NCI-H2171 (cell line): ENCODE measurements around the gene ATP6V0D1.

Source experiments
- DNase-seq: peaks from one replicate; lab custom pipeline; 2025; lab: John Stamatoyannopoulos, UW

ATP6V0D1 gene

DNA sequence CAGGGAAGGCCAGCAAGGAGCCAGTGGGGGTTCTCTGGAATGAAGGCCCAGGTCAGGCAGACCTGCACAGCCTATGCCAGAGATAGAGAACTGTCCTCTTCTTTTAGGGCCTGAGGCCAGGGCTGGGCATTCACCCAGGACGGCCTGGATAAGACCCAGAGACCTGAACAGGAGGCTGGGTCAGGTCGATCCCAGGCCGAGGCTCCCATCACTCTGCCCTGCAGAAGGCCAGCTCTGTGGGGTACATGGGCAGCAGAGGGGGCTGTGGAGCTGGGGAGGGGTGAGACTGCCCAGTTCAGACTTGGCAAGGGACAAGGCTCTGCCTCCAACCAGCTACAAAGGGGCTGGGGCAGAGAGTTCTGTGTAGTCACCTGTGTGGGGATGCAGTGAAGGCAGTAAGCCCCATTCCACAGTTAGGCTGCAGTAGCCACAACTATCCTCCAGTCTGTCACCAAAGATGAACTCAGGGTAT, 35.5 kb downstream of the ATP6V0D1 start:
- DNase-seq: no peak

DNA sequence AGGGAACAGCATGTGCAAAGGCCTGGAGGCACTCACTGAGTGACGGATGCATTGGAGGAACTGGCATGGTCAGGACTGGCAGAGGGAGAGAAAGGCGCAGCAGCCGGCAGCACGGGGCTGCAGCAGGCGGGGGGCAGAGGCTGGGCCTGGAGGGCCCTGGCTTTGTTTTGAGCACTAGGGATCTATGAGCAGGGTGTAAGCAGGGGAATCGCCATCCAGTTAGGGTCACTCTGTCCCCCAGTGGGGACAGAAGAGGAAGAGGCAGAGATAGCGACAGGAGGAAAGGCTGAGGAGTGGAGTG, 35.9 kb downstream of the ATP6V0D1 start:
- no peak for DNase-seq

DNA sequence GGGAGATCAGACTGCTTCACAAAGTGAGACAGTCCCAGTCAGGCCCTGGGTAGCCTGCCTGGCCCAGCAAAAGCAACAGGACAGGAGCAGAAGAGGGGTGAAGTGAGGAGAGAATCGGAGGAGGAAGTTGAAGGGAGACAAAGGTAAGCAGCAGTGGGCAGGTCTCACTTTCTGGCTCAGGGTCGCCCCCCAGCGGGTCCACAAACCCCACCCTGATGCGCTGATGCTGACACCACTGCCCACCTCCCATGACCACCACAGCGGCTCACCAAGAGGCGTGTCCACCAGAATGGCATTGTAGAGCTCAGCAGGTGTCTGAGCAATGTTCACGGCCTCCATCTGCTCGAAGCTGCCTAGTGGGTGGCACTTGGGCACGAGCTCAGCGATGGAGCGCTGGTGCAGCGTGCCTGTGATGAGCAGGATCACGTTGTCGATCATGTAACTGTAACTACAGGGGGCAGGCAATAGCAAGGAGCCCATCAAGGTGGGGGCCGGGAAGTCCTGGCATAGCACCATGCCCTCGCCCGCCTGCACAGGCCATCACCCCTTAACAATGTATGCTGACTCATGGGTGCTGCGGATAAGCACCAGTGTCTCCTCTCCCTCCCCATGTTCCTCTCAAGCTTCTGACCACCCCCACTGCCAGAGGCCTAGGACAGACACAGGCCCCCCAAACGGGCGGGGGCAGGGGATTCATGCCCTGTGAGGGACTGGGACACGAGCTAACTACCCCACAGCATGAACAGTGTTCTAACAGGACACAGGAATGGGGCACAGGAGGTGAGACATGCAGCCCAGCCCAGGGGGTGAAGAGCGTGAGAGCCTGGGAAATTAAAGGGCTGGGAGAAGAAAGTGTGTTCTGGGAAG, 36.5 kb downstream of the ATP6V0D1 start:
- no peak for DNase-seq

DNA sequence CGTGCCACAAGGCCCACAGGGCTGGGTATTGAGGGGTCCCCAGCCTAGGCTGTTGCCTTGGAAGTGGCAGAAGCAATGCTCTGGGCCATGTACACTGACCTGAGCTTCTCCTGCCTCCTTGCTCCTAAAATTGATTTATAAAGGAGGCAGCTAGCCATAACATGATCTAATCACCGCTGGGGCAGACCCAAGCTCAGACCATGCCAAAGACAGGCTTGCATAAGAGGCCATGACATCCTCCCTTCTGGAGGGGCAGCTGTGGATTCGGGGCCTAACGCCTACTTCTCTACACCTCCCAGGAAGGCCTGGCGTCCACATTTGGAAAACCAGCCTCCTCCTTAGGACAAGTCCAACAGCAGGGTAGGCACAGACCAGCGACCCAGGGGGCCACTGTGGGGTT, 37.7 kb downstream of the ATP6V0D1 start:
- no peak for DNase-seq

DNA sequence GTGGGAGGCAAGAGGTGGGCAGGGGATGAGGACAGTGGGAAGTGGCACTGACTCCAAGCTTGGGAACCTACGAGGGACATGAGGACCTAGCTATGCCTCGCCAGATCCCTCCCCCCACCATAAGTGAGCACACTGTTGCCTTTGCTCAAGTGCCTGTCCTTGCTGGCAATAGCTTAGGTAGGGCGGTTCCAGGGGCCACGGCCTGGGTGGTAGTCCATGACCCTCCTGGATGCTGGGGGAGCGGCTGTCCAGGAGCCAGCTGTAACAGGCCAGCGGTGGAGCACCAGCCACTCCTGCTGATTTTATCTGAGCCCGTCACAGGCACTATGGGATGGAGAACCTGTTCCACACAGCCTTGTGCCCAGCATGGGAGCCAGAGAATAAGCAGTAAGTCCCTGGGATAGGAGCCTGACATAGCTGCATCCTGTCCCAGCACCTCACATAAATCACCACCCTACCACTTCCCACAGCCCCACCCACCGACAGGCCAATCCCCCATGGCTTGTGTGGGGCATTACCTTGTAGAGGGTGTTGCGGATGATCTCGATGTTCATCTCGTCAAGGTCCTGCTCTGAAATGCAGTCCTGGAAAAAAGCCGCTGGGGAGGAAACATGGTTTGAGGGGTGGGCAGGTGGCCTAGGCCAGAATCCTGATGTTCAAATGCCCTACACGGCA, 38.2 kb downstream of the ATP6V0D1 start:
- DNase-seq: no peak

DNA sequence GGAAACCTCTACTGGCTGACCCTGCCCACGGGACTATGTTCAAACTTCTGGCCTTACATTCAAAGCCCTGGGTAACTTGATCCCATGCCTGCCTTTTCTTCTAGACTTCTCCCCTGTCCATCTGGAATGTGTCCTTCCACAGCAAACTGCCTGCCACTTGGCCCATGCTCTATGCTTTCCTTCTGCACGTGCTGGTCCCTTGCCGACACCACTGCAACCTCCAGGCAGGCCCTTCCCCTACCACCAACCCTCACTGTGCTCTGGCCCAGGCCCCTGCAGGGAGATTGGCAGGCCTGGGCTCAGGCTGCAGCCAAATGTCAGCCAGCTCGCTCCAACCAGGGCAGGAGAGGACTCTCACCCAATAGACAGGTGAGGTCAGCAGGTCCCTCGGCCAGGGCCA, 39.0 kb downstream of the ATP6V0D1 start:
- DNase-seq: no peak

DNA sequence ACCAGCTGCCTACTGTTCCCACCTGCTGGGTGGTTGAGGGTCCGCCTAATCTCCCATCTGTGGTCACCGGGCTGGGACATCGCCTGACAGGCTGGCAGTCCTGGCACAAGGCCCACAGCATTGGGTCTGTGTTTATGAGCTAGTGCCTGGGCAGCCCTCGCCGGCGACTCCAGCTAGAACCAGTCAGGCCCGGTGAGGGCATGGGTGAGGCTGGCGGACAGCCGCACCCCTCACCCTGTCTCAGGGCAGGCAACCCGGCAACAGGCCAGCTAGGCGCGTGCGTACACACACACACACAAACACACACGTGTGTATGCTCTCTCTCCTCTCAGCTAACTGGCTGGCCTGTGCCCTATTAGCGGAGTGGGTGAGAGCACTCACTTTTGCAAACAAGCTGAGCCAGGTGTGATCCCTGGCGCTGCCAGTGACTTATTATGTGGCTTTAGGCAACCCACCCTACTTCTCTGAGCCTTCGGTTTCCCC, 39.6 kb downstream of the ATP6V0D1 start:
- DNase-seq: peak; percentile 85

DNA sequence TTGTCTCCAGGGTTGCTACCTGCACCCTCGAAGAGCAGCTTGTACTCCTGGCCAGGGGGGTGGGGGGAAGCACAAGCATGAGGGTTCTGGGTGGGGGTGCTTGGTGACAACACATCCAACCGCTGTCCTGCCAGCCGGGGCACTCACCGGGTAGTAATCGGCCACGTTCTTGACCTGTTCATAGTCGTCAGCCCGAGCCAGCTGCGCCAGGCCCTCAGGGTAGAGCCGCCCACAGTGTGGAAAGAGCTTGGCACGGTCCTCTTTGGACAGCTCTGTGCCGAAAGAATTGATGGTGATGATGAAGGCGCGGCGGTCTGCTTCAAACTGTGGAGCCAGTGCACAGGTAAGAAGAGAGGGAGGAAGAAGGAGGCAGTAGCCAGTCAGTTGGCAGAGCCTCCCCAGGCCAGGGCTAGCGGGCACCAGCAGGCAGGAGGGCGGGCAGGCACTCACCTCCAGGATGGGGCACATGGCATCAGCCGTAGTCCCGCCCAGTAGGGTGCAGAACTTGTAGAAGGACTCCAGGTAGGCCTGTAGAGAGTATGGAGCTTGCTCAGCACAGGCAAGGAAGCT, 42.0 kb downstream of the ATP6V0D1 start:
- no peak for DNase-seq

DNA sequence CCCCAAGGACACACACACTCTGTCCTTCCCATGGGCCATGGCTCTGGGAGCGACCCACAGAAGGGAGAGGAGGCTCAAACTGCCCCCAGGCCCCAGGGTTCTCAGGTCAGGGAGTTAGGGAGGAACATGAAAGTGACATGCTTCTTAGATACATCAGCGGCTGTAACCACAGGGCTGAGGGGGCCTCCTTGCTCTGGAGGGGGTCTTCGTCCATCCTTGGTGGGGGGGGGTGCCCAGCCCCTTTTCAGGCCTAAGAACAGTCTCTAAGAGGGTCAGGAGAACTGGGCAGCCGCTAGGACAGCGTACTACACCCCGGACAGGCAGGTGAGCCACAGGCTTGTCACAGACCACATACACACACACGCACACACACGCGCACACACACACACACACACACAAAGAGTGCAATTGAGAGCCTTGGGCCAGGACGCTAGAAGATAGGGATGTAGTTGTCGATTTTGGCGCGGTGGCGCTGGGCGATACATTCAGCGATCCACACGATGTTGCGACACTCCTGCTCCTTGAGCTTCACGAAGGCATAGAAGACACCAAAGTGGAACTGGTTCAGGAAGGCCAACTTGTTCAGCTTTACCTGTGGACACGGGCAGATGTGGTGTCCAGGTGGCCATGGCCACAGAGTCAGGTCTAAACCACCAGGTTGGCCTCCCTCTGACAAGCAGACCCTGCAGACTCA, 42.7 kb downstream of the ATP6V0D1 start:
- no peak for DNase-seq

DNA sequence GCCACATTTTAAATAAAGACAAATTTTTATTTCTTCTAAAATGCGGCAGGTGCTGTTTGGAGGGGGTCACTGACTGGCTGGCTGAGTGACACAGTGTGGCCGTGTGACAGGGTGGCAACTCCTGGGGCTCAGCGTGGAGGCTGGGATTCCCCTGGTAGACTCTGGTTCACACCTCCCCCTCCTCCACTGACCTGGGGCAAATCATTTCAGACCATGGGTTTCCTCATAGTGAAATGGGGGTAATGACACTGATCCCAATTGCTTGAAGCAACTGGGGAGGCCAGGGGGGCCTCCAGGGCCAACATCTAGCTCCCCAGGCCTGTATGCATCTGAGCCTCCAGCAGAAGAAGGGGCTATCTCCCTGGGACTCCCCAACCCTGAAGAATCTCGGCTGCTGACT, 43.4 kb downstream of the ATP6V0D1 start:
- DNase-seq: no peak

DNA sequence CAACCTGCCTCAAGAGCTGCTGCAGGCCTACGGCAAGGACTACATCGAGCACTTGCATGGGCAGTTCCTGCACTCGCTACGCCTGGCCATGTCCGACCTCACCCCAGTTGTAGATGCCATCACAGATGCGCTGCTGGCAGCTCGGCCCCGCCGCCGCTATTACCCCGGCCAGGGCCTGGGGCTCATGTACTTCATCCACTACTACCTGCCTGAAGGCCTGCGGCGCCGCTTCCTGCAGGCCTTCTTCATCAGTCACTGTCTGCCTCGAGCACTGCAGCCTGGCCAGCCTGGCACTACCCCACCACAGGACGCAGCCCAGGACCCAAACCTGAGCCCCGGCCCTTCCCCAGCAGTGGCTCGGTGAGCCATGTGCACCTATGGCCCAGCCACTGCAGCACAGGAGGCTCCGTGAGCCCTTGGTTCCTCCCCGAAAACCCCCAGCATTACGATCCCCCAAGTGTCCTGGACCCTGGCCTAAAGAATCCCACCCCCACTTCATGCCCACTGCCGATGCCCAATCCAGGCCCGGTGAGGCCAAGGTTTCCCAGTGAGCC, 44.2 kb downstream of the ATP6V0D1 start:
- DNase-seq: no peak

DNA sequence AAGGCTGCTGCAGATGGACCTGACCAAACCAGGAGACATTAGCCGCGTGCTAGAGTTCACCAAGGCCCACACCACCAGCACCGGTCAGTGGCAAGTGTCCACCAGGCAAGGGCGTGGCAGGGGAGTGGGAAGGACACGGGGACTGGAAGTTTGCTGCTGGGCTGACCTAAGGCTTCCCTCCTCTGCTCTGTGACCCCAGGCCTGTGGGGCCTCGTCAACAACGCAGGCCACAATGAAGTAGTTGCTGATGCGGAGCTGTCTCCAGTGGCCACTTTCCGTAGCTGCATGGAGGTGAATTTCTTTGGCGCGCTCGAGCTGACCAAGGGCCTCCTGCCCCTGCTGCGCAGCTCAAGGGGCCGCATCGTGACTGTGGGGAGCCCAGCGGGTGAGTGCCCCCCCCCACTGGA, 45.2 kb downstream of the ATP6V0D1 start:
- DNase-seq: no peak

DNA sequence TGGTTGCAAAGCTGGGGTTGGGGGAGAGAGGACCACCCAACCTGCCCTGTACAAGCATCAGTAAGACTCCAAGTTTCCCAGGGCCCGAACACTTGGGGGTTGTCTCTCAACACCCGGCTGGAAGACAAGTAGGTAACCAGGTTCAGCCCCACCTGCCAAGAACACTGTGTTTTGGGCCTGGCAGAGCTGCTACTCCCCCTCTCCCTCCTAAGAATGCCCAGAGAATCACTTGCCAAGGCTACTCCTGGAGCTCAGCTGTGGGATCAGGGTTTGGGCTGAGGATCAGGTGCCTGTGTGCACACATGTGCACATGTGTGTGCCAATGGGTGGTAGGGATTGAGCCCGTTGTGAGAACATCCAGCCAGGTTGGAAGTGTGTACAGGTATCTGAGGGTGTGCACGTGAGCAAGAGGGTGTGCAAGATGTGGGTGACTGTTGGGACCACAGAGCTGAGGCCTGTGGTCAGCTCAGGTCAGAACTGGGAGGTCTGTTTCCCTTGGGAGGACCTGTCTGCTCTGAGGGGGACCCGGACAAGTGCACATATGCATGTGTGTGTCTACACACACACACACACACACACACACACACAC, 47.7 kb downstream of the ATP6V0D1 start:
- DNase-seq: no peak

DNA sequence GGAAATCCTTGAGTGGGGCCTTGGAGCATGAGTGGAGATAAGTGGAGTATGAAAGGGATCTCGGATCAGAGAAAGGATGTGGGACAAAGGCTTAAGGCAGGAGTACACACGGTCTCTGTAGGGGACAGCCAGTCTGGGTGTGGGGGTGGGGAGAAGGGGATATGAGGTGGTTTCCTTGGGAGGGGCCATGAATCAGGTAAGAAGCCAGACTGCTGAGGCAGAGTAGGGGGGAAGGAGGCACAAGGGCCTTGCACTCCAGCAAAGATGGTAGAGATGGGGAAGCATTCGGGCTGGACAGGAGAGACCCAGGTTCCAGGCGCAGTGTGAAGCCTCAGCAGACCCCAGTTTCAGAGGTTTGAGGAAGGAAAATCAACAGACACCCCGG, 48.5 kb downstream of the ATP6V0D1 start:
- no peak for DNase-seq

DNA sequence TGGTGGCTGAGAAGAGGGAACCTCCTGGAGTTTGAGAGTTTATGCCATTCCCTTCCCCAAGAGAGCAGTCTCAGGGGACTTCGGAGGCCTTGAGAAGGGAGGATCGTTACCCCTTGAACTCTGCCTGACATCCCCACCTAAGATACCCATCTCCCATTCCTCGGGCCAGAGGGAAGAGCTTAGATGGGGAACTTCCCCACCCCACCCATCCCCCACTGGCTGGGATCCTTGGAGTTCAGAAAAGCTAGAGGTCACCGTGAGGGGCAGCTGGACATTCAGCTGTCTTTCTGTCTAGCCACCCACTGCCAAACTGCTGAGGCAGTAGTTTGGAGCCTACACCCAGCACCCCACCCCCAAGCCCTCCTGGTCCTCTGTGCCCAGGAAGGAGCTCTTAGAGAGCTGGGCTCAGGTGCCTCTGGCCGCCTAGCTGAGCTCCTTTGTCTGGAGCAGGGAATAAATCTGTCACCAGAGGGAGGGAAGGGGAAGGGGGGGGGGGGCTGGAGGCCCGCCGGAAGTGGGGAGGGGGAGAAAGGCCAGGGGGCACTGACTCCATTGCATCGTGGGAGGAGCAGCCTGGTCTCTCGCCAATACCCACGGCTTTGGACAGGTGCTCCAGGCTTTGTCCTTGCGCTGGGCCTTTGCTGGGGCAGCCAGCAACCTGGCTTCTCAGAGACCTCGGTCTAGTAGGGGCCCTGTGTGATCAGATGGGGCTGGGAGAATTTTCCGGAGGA, 49.0 kb downstream of the ATP6V0D1 start:
- DNase-seq: no peak

DNA sequence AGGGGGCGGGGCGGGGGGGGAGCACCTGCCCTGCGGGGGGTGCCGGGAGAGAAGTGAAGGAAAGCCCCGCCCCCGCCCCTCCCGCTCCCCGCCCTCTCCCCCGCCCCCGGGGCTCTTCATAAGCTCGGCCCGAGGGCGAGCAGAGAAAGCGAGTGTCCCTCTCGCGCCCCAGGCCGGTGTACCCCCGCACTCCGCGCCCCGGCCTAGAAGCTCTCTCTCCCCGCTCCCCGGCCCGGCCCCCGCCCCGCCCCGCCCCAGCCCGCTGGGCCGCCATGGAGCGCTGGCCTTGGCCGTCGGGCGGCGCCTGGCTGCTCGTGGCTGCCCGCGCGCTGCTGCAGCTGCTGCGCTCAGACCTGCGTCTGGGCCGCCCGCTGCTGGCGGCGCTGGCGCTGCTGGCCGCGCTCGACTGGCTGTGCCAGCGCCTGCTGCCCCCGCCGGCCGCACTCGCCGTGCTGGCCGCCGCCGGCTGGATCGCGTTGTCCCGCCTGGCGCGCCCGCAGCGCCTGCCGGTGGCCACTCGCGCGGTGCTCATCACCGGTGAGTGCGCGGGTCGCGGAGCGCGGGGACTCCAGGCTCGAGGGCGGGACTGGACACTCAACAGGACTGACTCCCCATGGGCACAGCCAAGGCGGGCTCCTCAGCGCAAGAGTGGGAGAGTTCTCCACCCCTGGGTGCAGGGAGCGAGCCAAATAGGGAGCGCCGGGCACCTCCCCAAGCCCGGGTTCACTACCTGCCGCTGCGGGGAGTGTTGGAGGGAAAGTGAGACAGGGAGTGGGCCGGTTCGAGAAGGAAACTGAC, 49.8 kb downstream of the ATP6V0D1 start, which contains the start of gene HSD11B2:
Gene HSD11B2, plus strand, starts transcription at position 145 of the 798 bp plus-strand sequence. Its CDS starts 128 bp downstream, at position 273.
- DNase-seq: peak; percentile 58

DNA sequence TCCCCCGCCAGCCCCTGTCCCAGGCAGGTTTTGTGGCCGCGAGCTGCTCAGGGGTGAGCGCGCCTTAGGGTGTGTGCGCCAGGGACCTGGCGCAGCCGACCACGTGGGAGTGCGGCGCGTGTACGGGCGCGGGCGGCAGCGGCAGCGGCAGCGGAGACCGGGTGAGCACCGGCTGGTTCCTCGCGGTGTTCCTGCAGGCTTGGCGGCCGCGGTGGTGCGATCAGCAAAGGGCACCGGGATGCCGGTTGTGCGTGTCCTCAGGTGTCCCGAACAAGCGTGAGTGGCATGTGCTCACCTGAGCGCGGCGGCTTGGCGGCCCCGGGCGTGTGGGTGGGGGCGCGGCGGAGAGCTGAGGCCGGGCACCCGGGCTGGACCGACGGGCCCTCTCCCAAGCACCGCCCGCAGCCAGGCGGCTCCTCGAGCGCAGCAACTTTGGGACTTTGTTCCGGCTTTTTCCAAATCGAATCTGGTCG, 50.4 kb downstream of the ATP6V0D1 start:
- peak; percentile 58 for DNase-seq

DNA sequence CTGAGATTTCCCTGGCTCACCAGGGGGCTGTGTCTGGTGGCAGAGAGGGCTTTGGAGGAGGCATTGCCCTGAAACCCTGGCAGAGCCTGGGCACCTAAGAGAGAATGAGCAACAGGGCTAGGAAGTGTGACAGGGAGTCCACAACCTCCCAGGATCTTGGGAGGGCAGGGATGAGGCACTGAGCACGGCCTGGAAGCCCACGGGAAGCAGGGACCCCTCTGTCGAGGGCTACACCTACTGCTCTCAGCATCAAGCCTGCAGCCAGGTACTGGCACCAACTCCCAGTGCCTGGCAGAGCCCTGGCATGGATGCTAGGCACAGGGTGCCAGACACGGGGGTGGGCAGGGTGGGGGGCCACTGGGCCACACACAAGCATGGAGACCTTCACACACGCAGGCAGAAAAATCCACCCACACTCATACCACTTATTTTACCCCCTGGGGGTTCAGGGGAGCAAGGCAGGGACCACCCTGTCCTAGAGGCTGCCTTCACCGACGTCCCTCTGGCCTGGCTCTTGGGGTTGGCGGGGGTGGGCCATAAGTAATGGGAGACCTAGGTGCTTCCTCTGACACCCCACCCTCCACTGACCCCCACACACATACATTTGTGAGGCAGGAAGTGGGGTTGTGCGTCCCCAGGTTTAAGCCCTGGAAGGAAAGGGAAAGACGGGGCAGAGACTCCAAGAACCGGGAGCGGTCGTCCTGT, 51.0 kb downstream of the ATP6V0D1 start:
- no peak for DNase-seq

DNA sequence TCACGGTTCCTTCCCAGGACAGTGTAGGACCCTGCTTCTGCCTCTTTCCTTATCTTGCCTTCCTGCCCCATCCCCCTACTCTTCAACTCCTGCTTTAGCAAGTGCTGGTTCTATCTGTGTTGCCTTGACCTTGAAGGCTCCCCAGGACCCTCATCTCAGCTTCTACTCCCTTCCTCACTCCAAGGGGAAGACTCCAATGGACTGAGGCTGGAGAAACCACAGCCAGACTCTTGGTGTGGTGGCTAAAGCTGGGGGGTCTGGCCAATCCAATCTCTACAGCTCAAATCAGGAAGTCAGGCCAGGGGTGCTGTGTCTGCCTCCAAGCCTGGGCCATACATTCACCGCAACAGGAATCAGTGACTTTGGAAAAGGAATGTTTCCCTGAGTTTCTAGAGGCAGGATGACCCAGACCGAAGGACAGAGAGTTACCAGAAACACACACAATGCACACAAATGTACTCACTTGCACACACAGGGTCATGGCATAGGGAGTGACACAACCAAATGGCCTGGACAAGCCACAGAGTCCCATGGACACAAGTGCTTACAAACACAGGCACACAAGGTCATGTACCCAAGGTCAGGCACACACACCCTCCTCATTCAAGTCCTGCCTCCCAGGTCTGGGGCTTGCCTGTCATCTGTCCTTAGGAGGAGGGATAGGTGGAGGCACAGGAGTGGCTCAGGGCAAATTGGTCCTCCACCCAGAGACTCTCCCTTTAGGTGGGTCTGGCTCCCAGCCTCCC, 51.7 kb downstream of the ATP6V0D1 start:
- DNase-seq: no peak
